SK-N-SH treated with all-trans-retinoic acid at 6 μM for 48 hours (cell line): ENCODE results near the gene HELZ.

ENCODE experiments used
- ARNTL ChIP-seq: fragments of 450-650 bp; formaldehyde crosslinking; IDR thresholded peaks from 2 replicates; pipeline ENCODE4 v1.5.0; 2020; ENCODE audit warnings: low read depth, mild to moderate bottlenecking, moderate library complexity, borderline replicate concordance
- CREB5 ChIP-seq: fragments of 250-450 bp; sonication (Bioruptor Pico); IDR thresholded peaks from 2 replicates; pipeline ENCODE4 v1.5.1; 2020; ENCODE audit warnings: low read depth, mild to moderate bottlenecking, moderate library complexity
- CSDC2 ChIP-seq: fragments of 250-450 bp; sonication (Bioruptor Pico); IDR thresholded peaks from 2 replicates; pipeline ENCODE4 v1.5.0; 2020; ENCODE audit warnings: mild to moderate bottlenecking, moderate library complexity
- ESRRG ChIP-seq: fragments of 250-450 bp; sonication (Bioruptor Pico); IDR thresholded peaks from 2 replicates; pipeline ENCODE4 v1.6.1; 2021; ENCODE audit warnings: mild to moderate bottlenecking
- GLIS3 ChIP-seq: fragments of 250-450 bp; sonication (Bioruptor Pico); IDR thresholded peaks from 2 replicates; pipeline ENCODE4 v1.5.0; 2020; ENCODE audit warnings: mild to moderate bottlenecking, moderate library complexity
- ISL1 ChIP-seq: fragments of 250-450 bp; sonication (Bioruptor Pico); IDR thresholded peaks from 2 replicates; pipeline ENCODE4 v2.1.2; 2022; ENCODE audit warnings: mild to moderate bottlenecking, moderate library complexity
- PPARA ChIP-seq: fragments of 250-450 bp; sonication (Bioruptor Pico); IDR thresholded peaks from 2 replicates; pipeline ENCODE4 v1.5.0; 2020; ENCODE audit warnings: mild to moderate bottlenecking, borderline replicate concordance
- RARB ChIP-seq: fragments of 250-450 bp; sonication (Bioruptor Pico); IDR thresholded peaks from 2 replicates; pipeline ENCODE4 v1.8.0; 2021; ENCODE audit warnings: mild to moderate bottlenecking, moderate library complexity
- SNAI2 ChIP-seq: fragments of 250-450 bp; sonication (Bioruptor Pico); IDR thresholded peaks from 2 replicates; pipeline ENCODE4 v1.5.0; 2020; ENCODE audit warnings: mild to moderate bottlenecking, moderate library complexity
- TCF4 ChIP-seq: fragments of 250-450 bp; sonication (Bioruptor Pico); IDR thresholded peaks from 2 replicates; pipeline ENCODE4 v1.8.0; 2021; ENCODE audit warnings: mild to moderate bottlenecking, moderate library complexity, borderline replicate concordance
- ZFP3 ChIP-seq: fragments of 250-450 bp; sonication (Bioruptor Pico); IDR thresholded peaks from 2 replicates; pipeline ENCODE4 v1.5.0; 2020; ENCODE audit warnings: mild to moderate bottlenecking, moderate library complexity
- ZFP30 ChIP-seq: fragments of 450-650 bp; formaldehyde crosslinking; IDR thresholded peaks from 2 replicates; pipeline ENCODE4 v1.5.0; 2022; ENCODE audit warnings: mild to moderate bottlenecking, moderate library complexity

- TF ChIP-seq SNAI2 = no peak
- no peak for TF ChIP-seq ESRRG (CRISPR knock-in tag)
- TF ChIP-seq TCF4 (CRISPR knock-in tag) = no peak
- TF ChIP-seq ARNTL (CRISPR knock-in tag) = no peak
- TF ChIP-seq ISL1 (CRISPR knock-in tag) = no peak
- TF ChIP-seq RARB (CRISPR knock-in tag) = no peak
- TF ChIP-seq PPARA = no peak
- no peak for TF ChIP-seq CREB5
- TF ChIP-seq ZFP3 = no peak
- no peak for TF ChIP-seq ZFP30 (CRISPR knock-in tag)
- no peak for TF ChIP-seq GLIS3 (CRISPR knock-in tag)
- TF ChIP-seq CSDC2 (CRISPR knock-in tag) = no peak
These were observed 211.4 kb downstream of the HELZ start for GRCh38 chr17:67033613-67034012.
